ENCODE data around the gene TYW3. TPM values are rescaled to one million over a fixed set of nuclear protein-coding genes. Genes with fewer than 3 reads are reported as not detected.
A peak's percentile ranks its signal among the peaks of the same experiment; 100 is the strongest.

Gene TYW3
- total and polyA plus RNA-seq, 2 of the 13 experiments (the other 11 are each of a cell fraction or from before 2014, with no cell fraction given), result 17.6 to 45.8 TPM

GRCh38 chr1:74729741-74730478 is 3.0 kb upstream of the TYW3 start (continued):
- TF ChIP-seq ZNF280B (CRISPR knock-in tag; IDR thresholded peaks at IDR 0.05; ENCODE audit: borderline replicate concordance) (no peak), CREB1 (IDR thresholded peaks at IDR 0.05) (no peak), CREB1 (CRISPR knock-in tag; IDR thresholded peaks at IDR 0.05) (0 out of 2 replicates have a peak, but pooled peaks have one; percentile 28), ISL2 (CRISPR knock-in tag; IDR thresholded peaks at IDR 0.05) (peak; percentile 43; the same call in 1 of the 2 replicates), ZNF615 (CRISPR knock-in tag; IDR thresholded peaks at IDR 0.05; ENCODE audit: borderline replicate concordance) (no peak), MIER3 (CRISPR knock-in tag; IDR thresholded peaks at IDR 0.05; ENCODE audit: borderline replicate concordance) (no peak), RBFOX2 (IDR thresholded peaks at IDR 0.05; ENCODE audit: low read depth, low read length) (no peak), ZNF562 (CRISPR knock-in tag; IDR thresholded peaks at IDR 0.05; ENCODE audit: borderline replicate concordance) (no peak), ZNF629 (CRISPR knock-in tag; conservative IDR thresholded peaks at IDR 0.05) (no peak), ZFP41 (CRISPR knock-in tag; IDR thresholded peaks at IDR 0.05; ENCODE audit: borderline replicate concordance) (no peak), CBFB (CRISPR knock-in tag; IDR thresholded peaks at IDR 0.05) (no peak), ZNF841 (CRISPR knock-in tag; IDR thresholded peaks at IDR 0.05; ENCODE audit: borderline replicate concordance) (no peak), SKIL (CRISPR knock-in tag; IDR thresholded peaks at IDR 0.05; ENCODE audit: borderline replicate concordance) (no peak), GMEB1 (CRISPR knock-in tag; IDR thresholded peaks at IDR 0.05; ENCODE audit: borderline replicate concordance) (0 out of 2 replicates have a peak, but pooled peaks have one; percentile 20), DZIP1 (CRISPR knock-in tag; IDR thresholded peaks at IDR 0.05) (no peak), ZNF720 (CRISPR knock-in tag; IDR thresholded peaks at IDR 0.05) (no peak), ZNF784 (CRISPR knock-in tag; IDR thresholded peaks at IDR 0.05; ENCODE audit: borderline replicate concordance) (no peak)

Data from HepG2 (cell line).